NCI-H1105 (cell line): ENCODE data around the gene SNAI1.
"Not testable (repeated sequence)": the region's sequence is repeated elsewhere in the genome, so short reads cannot be mapped to it uniquely, and the experiment has no call there.

ENCODE experiments used
- DNase-seq: peaks from one replicate; lab custom pipeline; 2025; lab: John Stamatoyannopoulos, UW

Gene SNAI1

GRCh38 chr20:49982346-49983122 lies at the start of gene SNAI1:
TSS of gene SNAI1 (plus strand) at chr20:49982980. CDS start at chr20:49983060, 80 bp downstream.
- DNase-seq: peak; percentile 81

DNA sequence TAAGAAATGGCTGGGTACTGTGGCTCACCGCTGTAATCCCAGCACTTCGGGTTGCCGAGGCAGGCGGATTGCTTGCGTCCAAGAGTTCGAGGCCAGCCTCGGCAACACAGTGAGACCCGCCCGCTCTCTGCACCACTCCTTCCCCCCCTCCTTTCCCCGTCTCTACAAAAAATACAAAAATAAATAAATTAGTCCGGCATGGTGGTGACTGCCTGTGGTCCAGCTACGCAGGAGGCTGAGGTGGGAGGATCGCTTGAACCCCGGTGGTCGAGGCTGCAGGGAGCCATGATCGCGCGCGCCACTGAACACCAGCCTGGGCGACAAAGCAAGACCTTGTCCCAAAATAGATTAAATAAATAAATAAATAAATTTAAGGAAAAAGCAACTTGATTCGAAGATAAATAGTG lies 47.0 kb upstream of the SNAI1 start:
- DNase-seq: no peak

GRCh38 chr20:49936153-49937026 lies 46.4 kb upstream of the SNAI1 start, which contains the start of gene RNF114:
TSS of gene RNF114 (plus strand) at chr20:49936397. CDS start at chr20:49936413, 16 bp downstream.
- peak; percentile 94 for DNase-seq

- DNase-seq: no peak
Observed at GRCh38 chr20:49937027-49937929, 45.5 kb upstream of the SNAI1 start.

DNA sequence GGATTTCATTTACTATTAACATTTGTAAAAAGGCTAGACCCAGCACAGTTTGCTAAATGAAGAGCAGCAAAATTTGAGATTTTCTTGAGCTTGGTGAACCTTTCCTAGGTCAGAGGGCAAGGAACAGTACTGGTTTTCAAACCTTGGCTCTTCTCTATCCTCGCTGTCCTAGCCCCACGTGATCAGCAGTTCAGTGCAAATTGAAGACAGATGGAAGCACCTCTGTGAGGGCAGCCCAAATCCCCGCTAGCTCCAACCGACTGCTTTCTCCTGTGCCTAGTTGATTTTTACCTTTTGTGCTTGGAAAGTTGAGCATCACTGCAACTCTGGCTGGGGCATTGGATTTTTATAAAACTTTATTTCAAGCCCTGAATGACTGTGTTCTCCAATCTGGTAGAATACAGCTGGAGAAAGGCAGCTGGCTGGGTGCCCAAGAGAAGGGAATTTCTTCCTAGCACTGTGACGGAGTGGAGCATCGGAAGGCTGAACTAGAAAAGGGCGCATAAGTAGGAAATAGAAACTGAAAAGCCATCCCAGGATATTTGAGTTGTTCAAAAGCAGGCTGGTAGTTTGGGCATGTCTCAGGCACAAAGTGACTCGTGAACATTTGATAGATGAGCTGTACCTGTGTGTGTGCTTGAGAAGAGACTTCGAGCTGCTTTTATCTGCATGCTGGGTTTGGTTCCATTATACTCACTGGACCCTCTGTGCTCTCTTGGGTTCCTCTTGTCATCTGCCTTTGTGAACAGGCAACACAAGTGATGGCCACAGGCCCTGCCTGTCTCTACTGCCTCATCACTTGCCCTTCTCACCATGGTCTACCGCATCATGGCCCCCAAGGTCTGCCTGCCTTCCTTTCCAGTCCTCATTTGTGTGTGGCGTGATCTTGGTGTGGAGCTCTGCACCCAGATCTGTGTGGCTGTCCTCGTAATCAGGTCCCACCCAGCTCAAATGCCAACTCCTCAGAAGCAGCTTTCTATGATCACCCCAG lies 44.3 kb upstream of the SNAI1 start:
- DNase-seq: no peak

GRCh38 chr20:49941456-49941855 lies 41.3 kb upstream of the SNAI1 start:
- DNase-seq: no peak

DNA sequence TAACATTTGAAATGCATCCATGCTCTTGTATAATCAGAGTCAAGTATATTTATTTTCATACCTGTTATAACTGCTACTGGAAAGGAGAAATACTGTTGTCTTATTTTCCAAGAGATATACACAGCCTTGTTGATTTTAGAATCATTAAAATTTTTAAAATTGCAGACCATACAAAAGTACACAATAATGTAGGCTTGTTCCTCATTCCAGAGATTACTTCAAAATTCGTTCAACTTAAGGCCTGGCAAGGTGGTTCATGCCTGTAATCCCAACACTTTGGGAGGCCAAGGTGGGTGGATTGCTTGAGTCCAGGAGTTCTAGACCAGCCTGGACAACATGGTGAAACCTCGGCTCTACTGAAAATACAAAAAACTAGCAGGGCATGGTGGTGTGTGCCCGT lies 40.5 kb upstream of the SNAI1 start:
- DNase-seq: no peak

- DNase-seq: no peak
Observed at GRCh38 chr20:49942942-49943341, 39.8 kb upstream of the SNAI1 start.

DNA sequence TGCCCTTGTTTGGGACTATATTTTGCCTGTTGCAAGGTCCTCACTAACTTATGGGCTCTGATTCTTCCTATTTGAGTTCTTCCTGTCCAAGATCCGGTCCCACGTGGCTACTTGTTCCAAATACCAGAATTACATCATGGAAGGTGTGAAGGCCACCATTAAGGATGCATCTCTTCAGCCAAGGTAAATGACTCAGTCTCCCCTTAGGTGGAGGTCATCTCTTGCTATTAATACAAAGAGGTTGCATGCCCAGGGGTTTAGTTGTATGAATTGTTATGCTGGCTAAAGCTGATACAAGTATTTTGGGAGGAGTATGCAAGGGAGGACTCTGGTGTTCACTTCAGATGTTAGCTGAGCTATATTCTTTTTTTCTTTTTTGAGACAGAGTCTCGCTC lies 37.5 kb upstream of the SNAI1 start:
- no peak for DNase-seq

GRCh38 chr20:49945701-49946477 lies 36.9 kb upstream of the SNAI1 start:
- DNase-seq: no peak

- no peak for DNase-seq
Observed at GRCh38 chr20:49948178-49948577, 34.6 kb upstream of the SNAI1 start.

DNA sequence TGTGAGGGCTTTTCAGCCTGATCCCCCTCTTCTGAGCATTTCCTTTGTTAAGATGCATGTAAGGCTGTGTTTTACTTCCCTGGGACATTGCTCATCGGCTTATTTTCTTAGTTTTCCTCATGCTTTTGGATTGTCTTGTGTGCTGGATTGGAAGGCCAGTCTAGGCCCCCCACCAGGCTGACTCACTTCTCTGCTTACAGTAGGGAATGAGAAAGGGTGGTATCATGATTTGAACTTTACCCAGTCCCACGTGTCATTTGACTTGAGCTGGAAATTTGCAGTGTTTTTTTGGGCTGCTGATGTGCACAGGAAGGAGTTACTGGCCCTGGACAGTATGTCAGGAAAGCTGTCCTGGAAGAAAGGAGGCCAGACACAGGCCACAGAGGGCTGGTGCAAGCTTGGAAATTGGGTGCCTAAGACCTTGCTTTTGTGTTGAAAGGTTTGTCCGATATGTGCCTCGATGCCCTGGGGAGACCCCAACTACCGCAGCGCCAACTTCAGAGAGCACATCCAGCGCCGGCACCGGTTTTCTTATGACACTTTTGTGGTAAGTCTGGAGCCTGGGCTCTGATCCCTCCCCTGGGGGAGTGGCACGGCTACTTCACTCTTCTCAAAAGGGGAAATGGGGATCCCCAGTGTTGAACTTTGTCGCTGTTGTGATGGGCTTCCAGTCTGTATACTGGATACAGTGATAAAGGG lies 33.8 kb upstream of the SNAI1 start:
- DNase-seq: no peak

DNA sequence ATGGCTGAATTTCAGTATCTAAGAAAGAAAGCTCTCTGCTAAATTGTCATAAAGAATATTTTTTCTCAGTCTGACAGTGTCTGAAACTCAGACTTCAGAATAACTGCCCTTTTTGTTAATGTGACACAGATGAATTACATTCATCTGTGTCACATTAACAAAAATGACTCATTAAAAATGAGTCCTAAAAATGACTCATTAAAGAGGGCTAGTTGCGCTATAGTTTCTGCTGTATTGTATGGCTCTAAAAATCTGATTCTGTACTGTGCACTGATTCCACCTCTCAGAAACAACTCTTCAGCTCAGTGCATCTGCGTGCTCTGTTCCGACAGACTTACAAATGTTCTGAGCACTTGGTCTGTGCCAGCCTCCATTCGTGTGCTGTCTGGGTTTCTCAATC lies 31.6 kb upstream of the SNAI1 start:
- no peak for DNase-seq

GRCh38 chr20:49955167-49955566 lies 27.6 kb upstream of the SNAI1 start:
- DNase-seq: no peak

DNA sequence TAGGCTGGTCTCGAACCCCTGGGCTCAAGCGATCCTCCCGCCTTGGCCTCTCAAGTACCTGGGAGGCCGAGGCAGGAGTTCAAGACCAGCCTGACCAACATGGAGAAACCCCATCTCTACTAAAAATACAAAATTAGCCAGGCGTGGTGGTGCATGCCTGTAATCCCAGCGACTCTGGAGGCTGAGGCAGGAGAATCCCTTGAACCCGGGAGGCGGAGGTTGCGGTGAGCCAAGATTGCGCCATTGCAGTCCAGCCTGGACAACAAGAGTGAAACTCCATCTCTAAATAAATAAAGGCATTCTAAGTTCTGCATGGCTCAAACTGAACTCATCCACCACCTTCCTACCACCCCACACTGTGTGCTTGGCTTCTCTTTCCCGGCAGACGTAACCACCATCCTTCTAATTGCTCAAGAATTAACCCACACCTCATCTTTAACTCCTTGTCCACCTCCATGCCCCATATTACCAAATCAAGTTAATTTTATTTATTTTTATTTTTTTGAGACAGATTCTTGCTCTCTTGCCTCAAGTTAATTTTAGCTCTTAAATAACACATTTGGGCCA lies 26.9 kb upstream of the SNAI1 start:
- not testable (repeated sequence) for DNase-seq

DNA sequence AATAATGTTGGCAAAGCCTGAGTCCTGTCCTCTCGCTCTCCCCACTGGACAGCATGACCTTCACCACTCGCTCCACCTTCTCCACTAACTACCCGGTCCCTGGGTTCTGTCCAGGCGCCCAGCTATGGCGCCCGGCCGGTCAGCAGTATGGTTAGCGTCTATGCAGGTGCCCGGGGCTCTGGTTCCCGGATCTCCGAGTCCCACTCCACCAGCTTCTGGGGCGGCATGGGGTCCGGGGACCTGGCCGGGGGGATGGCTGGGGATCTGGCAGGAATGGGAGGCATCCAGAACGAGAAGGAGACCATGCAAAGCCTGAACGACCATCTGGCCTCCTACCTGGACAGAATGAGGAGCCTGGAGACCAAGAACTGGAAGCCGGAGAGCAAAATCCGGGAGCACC lies 26.1 kb upstream of the SNAI1 start:
- DNase-seq: no peak

GRCh38 chr20:49957089-49957938 lies 25.5 kb upstream of the SNAI1 start:
- not testable (repeated sequence) for DNase-seq

DNA sequence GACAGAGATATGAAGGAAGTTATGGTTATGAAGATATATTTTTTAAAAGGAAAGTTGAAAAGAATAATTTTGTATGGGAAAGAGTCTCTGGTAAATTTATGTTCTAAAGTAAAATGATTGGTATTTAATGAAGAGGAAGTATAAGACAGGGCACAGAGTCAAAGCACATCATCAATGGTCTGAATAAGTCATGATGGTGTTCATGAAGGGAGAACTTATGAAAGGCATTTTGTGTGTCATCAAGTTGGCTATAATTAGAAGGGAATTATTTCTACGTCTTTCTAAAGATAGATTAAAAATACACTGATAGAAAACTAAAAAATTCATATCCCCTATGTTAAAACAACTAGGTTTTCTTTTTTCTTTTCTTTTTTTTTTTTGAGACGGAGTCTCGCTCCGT lies 21.4 kb upstream of the SNAI1 start:
- DNase-seq: no peak
